Activated T-cell treated with anti-CD3 and anti-CD28 coated beads, Interleukin-2, amount 50 U/mL, for 4 hours (primary cell): ENCODE measurements around the gene ARHGEF2. TPM values are rescaled to one million over a fixed set of nuclear protein-coding genes. Genes with fewer than 3 reads are reported as not detected.
A peak's percentile ranks its signal among the peaks of the same experiment; 100 is the strongest.
"Not testable (repeated sequence)": the region's sequence is repeated elsewhere in the genome, so short reads cannot be mapped to it uniquely, and the experiment has no call there.

Experiments
- ATAC-seq, 2 donors: fragments of 200-7000 bp; cut with Tn5 transposase; one replicate each; pipeline ENCODE4 v1.10.0; 2021
- DNase-seq: peaks from one replicate; pipeline ENCODE4 v3.0.0-alpha.2; 2020
- H3K27me3 Mint-ChIP-seq: one replicate; pipeline ENCODE4 v1.8.0; 2021; ENCODE audit warnings: low read depth, mixed read lengths
- H3K36me3 Mint-ChIP-seq: one replicate; pipeline ENCODE4 v1.8.0; 2022; ENCODE audit warnings: mixed read lengths; ENCODE audit not compliant: insufficient read depth
- H3K4me1 Mint-ChIP-seq: one replicate; pipeline ENCODE4 v1.8.0; 2021; ENCODE audit warnings: low read depth, mixed read lengths
- H3K4me3 Mint-ChIP-seq: one replicate; pipeline ENCODE4 v1.8.0; 2021; ENCODE audit warnings: mild to moderate bottlenecking, moderate library complexity, mixed read lengths
- H3K9me3 Mint-ChIP-seq: one replicate; pipeline ENCODE4 v1.8.0; 2021; ENCODE audit warnings: mixed read lengths
- total RNA-seq, 3 donors: library from RNA; stranded (reverse); gene quantifications; one replicate each; pipeline ENCODE4 v1.2.1, GENCODE V29; 2021

ARHGEF2 gene
- total RNA-seq, 3 donors from 2014 or later: 144 to 174 (median 149) TPM

GRCh38 chr1:155932487-155932886 lies 45.9 kb downstream of the ARHGEF2 start:
- no peak for DNase-seq
- no peak for ATAC-seq
- H3K36me3 Mint-ChIP-seq: peaks cover 25% of the 10 kb centered on the region
- no peaks in the 10 kb centered on the region for H3K27me3 Mint-ChIP-seq
- no peaks in the 10 kb centered on the region for H3K9me3 Mint-ChIP-seq
- no peak overlapping the region for H3K4me3 Mint-ChIP-seq
- H3K4me1 Mint-ChIP-seq: peaks cover 33% of the 10 kb centered on the region

- Mint-ChIP-seq H3K4me1 (peaks cover 33% of the 10 kb centered on the region), H3K9me3 (no peaks in the 10 kb centered on the region), H3K27me3 (no peaks in the 10 kb centered on the region), H3K4me3 (no peak overlapping the region), H3K36me3 (peaks cover 26% of the 10 kb centered on the region)
- no peak for ATAC-seq
- no peak for DNase-seq
Measured at GRCh38 chr1:155932081-155932480, 46.3 kb downstream of the ARHGEF2 start.

- no peak for ATAC-seq
- H3K4me1 Mint-ChIP-seq: peaks cover 33% of the 10 kb centered on the region
- H3K4me3 Mint-ChIP-seq: no peak overlapping the region
- DNase-seq: no peak
- peaks cover 32% of the 10 kb centered on the region for H3K36me3 Mint-ChIP-seq
- no peaks in the 10 kb centered on the region for H3K27me3 Mint-ChIP-seq
- no peaks in the 10 kb centered on the region for H3K9me3 Mint-ChIP-seq
Measured at GRCh38 chr1:155931332-155932038, 46.9 kb downstream of the ARHGEF2 start.

GRCh38 chr1:155930725-155931124 lies 47.6 kb downstream of the ARHGEF2 start:
- peaks cover 38% of the 10 kb centered on the region for H3K36me3 Mint-ChIP-seq

GRCh38 chr1:155929057-155929456 lies 49.3 kb downstream of the ARHGEF2 start:
- Mint-ChIP-seq H3K27me3 (no peaks in the 10 kb centered on the region), H3K4me3 (no peak overlapping the region), H3K9me3 (no peaks in the 10 kb centered on the region), H3K4me1 (peaks cover 33% of the 10 kb centered on the region), H3K36me3 (peaks cover 42% of the 10 kb centered on the region)
- DNase-seq (no peak), ATAC-seq (no peak)

More at GRCh38 chr1:155930725-155931124, 47.6 kb downstream of the ARHGEF2 start:
- not testable (repeated sequence) for ATAC-seq, DNase-seq, H3K4me3 Mint-ChIP-seq, H3K9me3 Mint-ChIP-seq, H3K27me3 Mint-ChIP-seq
- peaks cover 33% of the 10 kb centered on the region for H3K4me1 Mint-ChIP-seq

- DNase-seq: no peak
- Mint-ChIP-seq H3K9me3 (no peaks in the 10 kb centered on the region), H3K4me1 (peaks cover 15% of the 10 kb centered on the region), H3K27me3 (no peaks in the 10 kb centered on the region), H3K36me3 (peaks cover 46% of the 10 kb centered on the region), H3K4me3 (no peak overlapping the region)
- ATAC-seq: no peak
Measured at GRCh38 chr1:155925506-155925905, 52.8 kb downstream of the ARHGEF2 start.

GRCh38 chr1:155920717-155921116 lies 57.6 kb downstream of the ARHGEF2 start:
- no peak for DNase-seq
- peaks cover 4% of the 10 kb centered on the region for H3K4me1 Mint-ChIP-seq
- ATAC-seq: no peak
- no peaks in the 10 kb centered on the region for H3K9me3 Mint-ChIP-seq
- H3K4me3 Mint-ChIP-seq: no peak overlapping the region
- H3K27me3 Mint-ChIP-seq: no peaks in the 10 kb centered on the region
- H3K36me3 Mint-ChIP-seq: peaks cover 44% of the 10 kb centered on the region

- Mint-ChIP-seq H3K4me3 (no peak overlapping the region), H3K9me3 (no peaks in the 10 kb centered on the region), H3K4me1 (peaks cover 4% of the 10 kb centered on the region), H3K36me3 (peaks cover 44% of the 10 kb centered on the region), H3K27me3 (no peaks in the 10 kb centered on the region)
- no peak for DNase-seq
- ATAC-seq: no peak
Measured at GRCh38 chr1:155919801-155920200, 58.5 kb downstream of the ARHGEF2 start.

- no peak overlapping the region for H3K4me3 Mint-ChIP-seq
- no peaks in the 10 kb centered on the region for H3K27me3 Mint-ChIP-seq
- H3K4me1 Mint-ChIP-seq: peaks cover 4% of the 10 kb centered on the region
- ATAC-seq (no peak), DNase-seq (no peak)
- H3K9me3 Mint-ChIP-seq: no peaks in the 10 kb centered on the region
- peaks cover 47% of the 10 kb centered on the region for H3K36me3 Mint-ChIP-seq
Measured at GRCh38 chr1:155918660-155919059, 59.7 kb downstream of the ARHGEF2 start.

- DNase-seq (no peak), ATAC-seq (no peak)
- no peaks in the 10 kb centered on the region for H3K27me3 Mint-ChIP-seq
- peaks cover 21% of the 10 kb centered on the region for H3K4me1 Mint-ChIP-seq
- H3K9me3 Mint-ChIP-seq: no peaks in the 10 kb centered on the region
- H3K4me3 Mint-ChIP-seq: no peak overlapping the region
- H3K36me3 Mint-ChIP-seq: peaks cover 43% of the 10 kb centered on the region
Measured at GRCh38 chr1:155913969-155914757, 64.2 kb downstream of the ARHGEF2 start.

GRCh38 chr1:155912056-155912536 lies 66.3 kb downstream of the ARHGEF2 start:
- no peak for ATAC-seq
- peak overlapping the region; percentile 93 for H3K4me3 Mint-ChIP-seq
- peaks cover 24% of the 10 kb centered on the region for H3K4me1 Mint-ChIP-seq
- DNase-seq: no peak
- H3K36me3 Mint-ChIP-seq: peaks cover 32% of the 10 kb centered on the region
- no peaks in the 10 kb centered on the region for H3K9me3 Mint-ChIP-seq
- no peaks in the 10 kb centered on the region for H3K27me3 Mint-ChIP-seq

GRCh38 chr1:155911156-155912055 lies 66.9 kb downstream of the ARHGEF2 start, which contains the start of gene RIT1:
RIT1 (minus strand) TSS chr1:155911349; CDS start chr1:155910761, 588 bp downstream.
- H3K36me3 Mint-ChIP-seq: peaks cover 25% of the 10 kb centered on the region

GRCh38 chr1:155910621-155911121 lies 67.7 kb downstream of the ARHGEF2 start:
- Mint-ChIP-seq H3K9me3 (no peaks in the 10 kb centered on the region), H3K4me1 (peaks cover 24% of the 10 kb centered on the region), H3K36me3 (peaks cover 20% of the 10 kb centered on the region), H3K4me3 (peak overlapping the region; percentile 93), H3K27me3 (no peaks in the 10 kb centered on the region)
- DNase-seq: no peak
- ATAC-seq: peak; percentile 23 to 33

More at GRCh38 chr1:155911156-155912055, 66.9 kb downstream of the ARHGEF2 start, which contains the start of gene RIT1:
- no peaks in the 10 kb centered on the region for H3K27me3 Mint-ChIP-seq
- H3K4me1 Mint-ChIP-seq: peaks cover 24% of the 10 kb centered on the region
- DNase-seq (peak; percentile 79), ATAC-seq (peak; percentile 94 to 96)
- H3K9me3 Mint-ChIP-seq: no peaks in the 10 kb centered on the region
- H3K4me3 Mint-ChIP-seq: peak within 1 kb of the TSS; percentile 93
